ENCODE data around the gene ABHD11.

The ABHD11 gene

DNA sequence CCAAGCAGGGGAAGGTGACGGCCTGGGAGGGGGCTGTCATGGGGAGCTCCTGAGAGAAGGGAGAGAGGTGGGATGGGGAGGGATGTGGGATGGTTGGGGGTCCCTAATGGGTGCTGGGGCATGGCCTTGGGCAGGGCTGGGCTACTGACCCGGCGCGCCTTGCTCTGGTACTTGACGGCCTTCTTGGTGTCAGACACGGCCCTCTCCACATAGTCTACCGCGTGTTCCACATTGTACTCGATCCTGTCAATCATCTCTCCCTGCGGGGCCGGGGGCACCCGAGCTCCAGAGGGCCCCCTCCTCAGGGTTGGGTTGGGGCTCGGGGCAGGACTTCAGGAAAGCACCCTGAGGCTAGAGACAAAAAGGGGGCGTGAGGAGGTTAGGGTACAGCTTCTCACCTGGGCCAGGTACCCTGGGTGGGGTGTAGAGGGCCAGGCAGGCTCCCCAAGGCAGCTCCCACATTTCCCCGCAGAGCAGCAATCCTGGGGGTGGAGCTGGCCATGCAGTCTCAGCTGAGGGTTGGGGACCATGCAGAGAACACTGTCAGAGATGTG lies 37.9 kb downstream of the ABHD11 start:
- no peak for DNase-seq

DNA sequence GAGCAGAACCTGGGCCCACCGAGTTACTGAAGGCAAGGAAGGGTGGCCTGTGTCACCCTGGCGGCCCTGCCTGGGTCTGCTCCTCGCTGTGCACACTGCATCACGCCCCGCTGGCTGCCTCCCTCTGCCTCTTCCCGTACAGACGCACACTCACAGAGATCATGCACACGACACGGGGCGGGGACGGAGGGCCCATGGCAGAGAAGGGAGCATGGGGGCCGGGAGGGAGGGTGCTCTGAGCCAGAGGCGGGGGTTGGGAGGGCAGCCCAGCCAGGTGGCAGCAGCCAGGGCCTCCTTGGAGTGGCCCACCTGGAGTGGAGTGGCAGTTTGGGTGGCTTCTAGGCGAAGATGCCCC lies 38.6 kb downstream of the ABHD11 start:
- no peak for DNase-seq

DNA sequence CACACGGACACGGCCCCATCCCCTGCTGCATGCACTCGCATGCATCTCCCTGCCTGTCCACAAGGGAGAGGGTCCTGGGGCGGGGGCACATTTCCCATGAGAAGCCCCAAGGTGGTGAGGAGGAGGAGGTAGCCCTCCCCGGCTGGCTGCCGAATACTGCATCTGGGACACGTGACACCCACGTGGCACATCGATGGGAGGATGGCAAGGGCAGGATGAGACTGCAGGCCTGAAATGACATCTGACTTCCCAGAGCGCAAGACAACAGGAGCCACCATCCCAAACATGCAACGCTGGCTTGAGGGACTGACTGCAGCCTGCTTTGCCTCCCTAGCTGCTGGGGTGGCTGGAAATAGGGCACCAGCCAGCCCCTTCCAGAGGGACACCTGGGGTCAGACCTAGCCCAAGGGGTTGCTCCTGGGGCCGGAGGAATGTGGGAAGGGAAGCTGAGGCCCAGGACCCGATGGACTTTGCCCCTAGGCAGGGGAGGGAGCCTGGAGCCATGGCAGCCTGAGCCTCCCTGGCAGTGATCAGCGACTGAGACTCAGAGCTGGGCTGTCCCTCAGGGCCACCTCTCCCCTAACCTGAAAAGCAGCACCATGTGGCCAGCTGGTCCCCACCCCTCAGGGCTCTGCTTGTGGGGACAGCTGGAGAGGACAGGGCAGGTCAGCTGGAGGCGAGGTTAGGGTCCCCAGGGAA lies 39.1 kb downstream of the ABHD11 start:
- DNase-seq = no peak

DNA sequence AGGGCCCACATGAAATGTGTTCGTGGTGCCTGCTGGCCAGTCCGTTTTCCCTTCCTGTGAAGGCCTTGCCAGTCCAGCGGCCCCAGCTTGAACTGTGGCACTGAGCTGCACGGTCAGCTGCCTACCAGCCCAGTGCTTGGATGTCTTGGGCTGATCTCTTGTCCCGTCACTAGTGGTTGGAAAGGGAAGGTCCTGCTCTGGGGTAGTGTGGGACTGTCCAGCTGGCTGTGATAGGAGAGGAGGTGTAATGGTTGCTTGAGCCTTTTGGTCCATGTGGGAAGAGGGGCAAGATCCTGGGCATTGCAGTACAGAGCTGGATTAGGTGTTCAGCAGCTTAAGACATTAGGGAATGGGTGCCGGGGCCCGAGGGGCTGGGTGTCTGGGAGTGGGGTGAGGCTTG lies 40.2 kb downstream of the ABHD11 start:
- DNase-seq = no peak

DNA sequence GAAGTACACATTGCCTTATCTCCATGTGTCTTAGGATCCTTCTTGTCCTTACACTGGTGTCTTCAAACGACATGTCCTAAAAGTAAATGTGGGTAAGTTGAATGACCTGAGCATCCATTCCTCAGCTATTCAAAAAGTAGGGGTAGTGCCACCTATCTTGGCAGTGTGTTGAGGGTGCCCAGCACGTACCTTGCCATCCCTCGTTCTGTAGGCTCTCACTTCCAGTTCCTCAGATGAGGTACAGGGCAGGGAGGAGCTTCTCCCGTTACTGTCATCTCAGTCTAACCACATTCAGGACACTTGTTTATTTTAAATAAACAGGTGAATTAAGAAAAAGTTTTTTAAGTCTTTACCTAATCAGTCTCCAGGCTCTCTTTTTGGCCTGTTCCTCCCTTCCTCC lies 42.2 kb downstream of the ABHD11 start:
- no peak for DNase-seq

DNA sequence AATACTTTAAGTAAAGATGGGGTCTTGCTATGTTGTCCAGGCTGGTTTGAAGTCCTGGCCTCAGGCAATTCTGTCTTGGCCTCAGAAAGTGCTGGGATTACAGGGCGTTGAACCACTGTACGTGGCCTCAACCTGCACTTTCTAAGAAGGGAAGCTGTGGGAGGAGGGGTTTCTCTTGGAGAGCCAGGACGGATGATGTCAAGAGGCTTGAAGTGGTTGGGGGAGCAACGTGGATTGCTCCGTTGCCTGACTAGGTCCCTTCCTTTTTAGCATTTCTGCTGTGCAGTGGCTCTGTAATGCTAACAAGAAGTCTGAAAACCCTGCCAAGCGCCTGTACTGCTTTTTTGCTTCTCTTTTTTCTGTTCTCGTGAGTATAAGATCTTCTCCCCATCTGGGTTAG lies 48.0 kb downstream of the ABHD11 start:
- no peak for DNase-seq

DNA sequence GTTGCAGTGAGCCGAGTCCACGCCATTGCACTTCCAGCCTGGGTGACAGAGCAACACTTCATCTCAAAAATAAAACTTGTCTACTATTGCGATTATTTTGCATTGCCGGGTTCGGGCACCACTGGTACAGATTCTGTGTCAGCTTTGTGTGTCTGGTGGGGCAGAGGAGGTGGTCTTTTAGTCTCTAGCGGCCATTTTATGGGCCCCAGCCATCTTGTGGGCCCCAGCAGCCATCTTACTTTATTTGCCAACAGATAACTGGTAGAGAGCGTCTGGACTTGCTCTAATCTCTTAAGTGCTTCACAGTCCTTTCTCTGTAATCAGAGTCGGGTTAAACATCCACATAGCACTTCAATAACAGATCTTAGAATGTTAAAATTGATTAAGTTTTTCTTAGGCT lies 50.3 kb downstream of the ABHD11 start:
- DNase-seq = no peak

All from NCI-H1417 (cell line).